Tibial nerve (tissue), 4 donors: ENCODE measurements around the gene BCAT1. TPM values are rescaled to one million over a fixed set of nuclear protein-coding genes. Genes with fewer than 3 reads are reported as not detected.
"Not testable (repeated sequence)": the region's sequence is repeated elsewhere in the genome, so short reads cannot be mapped to it uniquely, and the experiment has no call there.

Source experiments
- DNase-seq, 2 donors: peaks; one replicate each; pipeline ENCODE4 v3.0.0-alpha.2; 2019; ENCODE audit warnings: low spot score in 2 of 2
- H3K27ac ChIP-seq, 4 donors: fragments of 200-600 bp; sonication (generic) in 3 of 4; one replicate each; pipeline ENCODE4 v1.5.1; 2017 to 2019; ENCODE audit warnings: mild to moderate bottlenecking in 1 of 4
- H3K27me3 ChIP-seq, 2 donors: fragments of 200-600 bp; sonication (generic) in 1 of 2; one replicate each; pipeline versions ENCODE4 v1.5.1 to v1.6.0; 2017 to 2019
- H3K36me3 ChIP-seq, 3 donors: fragments of 200-600 bp; sonication (generic); one replicate each; pipeline ENCODE4 v1.5.1; 2018 to 2019
- H3K4me1 ChIP-seq, 4 donors: fragments of 200-600 bp; sonication (generic) in 3 of 4; one replicate each; pipeline ENCODE4 v1.5.1; 2017 to 2019
- H3K4me3 ChIP-seq, 4 donors: fragments of 200-600 bp; sonication (generic) in 3 of 4; one replicate each; pipeline ENCODE4 v1.5.1; 2017 to 2019; ENCODE audit warnings: mild to moderate bottlenecking in 1 of 4, moderate library complexity in 1 of 4
- H3K9me3 ChIP-seq, 4 donors: fragments of 200-600 bp; sonication (generic) in 3 of 4; one replicate each; pipeline ENCODE4 v1.5.1; 2017 to 2019
- CTCF ChIP-seq, 5 experiments: fragments of 200-600 bp in 3 of 5; fragments of 450-650 bp in 2 of 5; sonication (generic) in 3 of 5; IDR thresholded peaks; one replicate each; pipeline ENCODE4 v1.5.1; 2016 to 2019; ENCODE audit warnings: antibody characterized with exemption in 5 of 5, mild to moderate bottlenecking in 3 of 5, moderate library complexity in 2 of 5
- EP300 ChIP-seq, 2 donors: sonication (generic); formaldehyde crosslinking; IDR thresholded peaks; one replicate each; pipeline ENCODE4 v1.6.1; 2017; ENCODE audit warnings: antibody characterized with exemption in 2 of 2, mild to moderate bottlenecking in 1 of 2
- POLR2A ChIP-seq, 2 donors: fragments of 450-650 bp; IDR thresholded peaks; one replicate each; pipeline ENCODE4 v1.6.1; 2017; ENCODE audit warnings: antibody characterized with exemption in 2 of 2, mild to moderate bottlenecking in 2 of 2, moderate library complexity in 2 of 2
- WGBS, 2 donors: methylation state at CpG; one replicate each; pipeline ENCODE4 v1.1.5; 2018; 5-methylcytosine and 5-hydroxymethylcytosine counted together
- total RNA-seq, 4 donors: library from RNA; depleted of rRNA; stranded (reverse); fragments of >200 nt; gene quantifications; one replicate each; pipeline ENCODE4 v1.1.0, GENCODE V29; 2016

Gene BCAT1
- total RNA-seq, 4 donors from 2014 or later, result 17.8 to 41.1 (median 35.0) TPM

GRCh38 chr12:24937553-24938244, 11.2 kb downstream of the BCAT1 start:
- Histone ChIP-seq H3K27ac (no peak overlapping the region), H3K27me3 (no peaks in the 10 kb centered on the region), H3K4me3 (no peak overlapping the region), H3K4me1 (peaks cover 0 to 7% (median 2%) of the 10 kb centered on the region in 4 donors), H3K9me3 (no peaks in the 10 kb centered on the region), H3K36me3 (no peaks in the 10 kb centered on the region)
- no peak for DNase-seq
- TF ChIP-seq CTCF (IDR thresholded peaks at IDR 0.05), result no peak
- TF ChIP-seq EP300 (IDR thresholded peaks at IDR 0.05), result no peak
- TF ChIP-seq POLR2A (IDR thresholded peaks at IDR 0.05), result no peak
- WGBS, 2 donors, result 81% methylated on average over 2 of the region's 2 CpGs

- no peak for TF ChIP-seq EP300 (IDR thresholded peaks at IDR 0.05)
- TF ChIP-seq CTCF (IDR thresholded peaks at IDR 0.05), result no peak
- TF ChIP-seq POLR2A (IDR thresholded peaks at IDR 0.05), result no peak
- Histone ChIP-seq H3K9me3 (no peaks in the 10 kb centered on the region), H3K4me1 (no peaks in the 10 kb centered on the region), H3K27me3 (no peaks in the 10 kb centered on the region), H3K4me3 (no peak overlapping the region), H3K36me3 (no peaks in the 10 kb centered on the region), H3K27ac (no peak overlapping the region)
- 71 to 97% methylated on average over 10 of the region's 10 CpGs for WGBS, 2 donors
- no peak for DNase-seq
Measured at GRCh38 chr12:24933694-24934407, 15.1 kb downstream of the BCAT1 start.

GRCh38 chr12:24931666-24932405, 17.1 kb downstream of the BCAT1 start:
- WGBS, 2 donors, result 74 to 75% methylated on average over 4 of the region's 4 CpGs
- no peak for TF ChIP-seq POLR2A (IDR thresholded peaks at IDR 0.05)
- peak in 1 of 2 donors; percentile 30 for TF ChIP-seq EP300 (IDR thresholded peaks at IDR 0.05)
- no peaks in the 10 kb centered on the region for H3K4me1 ChIP-seq

GRCh38 chr12:24929953-24930352, 18.9 kb downstream of the BCAT1 start:
- no peaks in the 10 kb centered on the region for H3K27me3 ChIP-seq
- no peak overlapping the region for H3K27ac ChIP-seq
- no peak overlapping the region for H3K4me3 ChIP-seq
- DNase-seq, result no peak
- no peaks in the 10 kb centered on the region for H3K4me1 ChIP-seq
- no peaks in the 10 kb centered on the region for H3K36me3 ChIP-seq
- 62 to 68% methylated on average over 2 of the region's 2 CpGs for WGBS, 2 donors
- no peaks in the 10 kb centered on the region for H3K9me3 ChIP-seq
- TF ChIP-seq EP300 (IDR thresholded peaks at IDR 0.05) (no peak), POLR2A (IDR thresholded peaks at IDR 0.05) (no peak), CTCF (IDR thresholded peaks at IDR 0.05) (no peak)

More at GRCh38 chr12:24931666-24932405, 17.1 kb downstream of the BCAT1 start:
- H3K9me3 ChIP-seq, result no peaks in the 10 kb centered on the region
- H3K27ac ChIP-seq, result peak overlapping the region in 1 of 4 donors; percentile 46
- no peak overlapping the region for H3K4me3 ChIP-seq
- no peak for DNase-seq
- H3K36me3 ChIP-seq, result no peaks in the 10 kb centered on the region
- no peaks in the 10 kb centered on the region for H3K27me3 ChIP-seq

GRCh38 chr12:24928533-24929306, 20.2 kb downstream of the BCAT1 start:
- not testable (repeated sequence) for H3K36me3 ChIP-seq, H3K27me3 ChIP-seq, H3K4me1 ChIP-seq, H3K9me3 ChIP-seq, H3K27ac ChIP-seq, DNase-seq, H3K4me3 ChIP-seq
- WGBS, 2 donors, result 89 to 92% methylated on average over 13 of the region's 13 CpGs
